ENCODE measurements around the gene ARSK.

Gene ARSK

GRCh38 chr5:95565280-95565920, 10.5 kb downstream of the ARSK start:
- CTCF ChIA-PET = interaction anchor here (0.7 to 2.6 kb wide), 5 partner anchors 11 to 99 kb away, joined by 3 to 12 read pairs (median 5); partner anchors contain the start of gene RFESD
- DNase-seq (ENCODE audit: extremely low spot score) = no peak
- no peak for TF ChIP-seq CTCF (IDR thresholded peaks at IDR 0.05; ENCODE audit: control extremely low read depth, extremely low read depth, low read depth, missing control alignments)
- POLR2A ChIA-PET = no interaction called here

- TF ChIP-seq CTCF (IDR thresholded peaks at IDR 0.05; ENCODE audit: control extremely low read depth, extremely low read depth, low read depth, missing control alignments) = no peak
- DNase-seq (ENCODE audit: extremely low spot score) = no peak
- ChIA-PET POLR2A (no interaction called here), CTCF (interaction anchor here (1.4 kb wide), 1 partner anchor 10 kb away, joined by 3 read pairs; no protein-coding TSS in a partner anchor)
Measured at GRCh38 chr5:95572016-95572415, 17.1 kb downstream of the ARSK start.

GRCh38 chr5:95581576-95581975, 26.7 kb downstream of the ARSK start:
- CTCF ChIA-PET = no interaction called here
- no peak for DNase-seq (ENCODE audit: extremely low spot score)
- TF ChIP-seq CTCF (IDR thresholded peaks at IDR 0.05; ENCODE audit: control extremely low read depth, extremely low read depth, low read depth, missing control alignments) = no peak
- POLR2A ChIA-PET = no interaction called here

GRCh38 chr5:95583992-95584391, 29.1 kb downstream of the ARSK start:
- no peak for TF ChIP-seq CTCF (IDR thresholded peaks at IDR 0.05; ENCODE audit: control extremely low read depth, extremely low read depth, low read depth, missing control alignments)
- DNase-seq (ENCODE audit: extremely low spot score) = no peak
- ChIA-PET POLR2A (no interaction called here), CTCF (interaction anchor here (1.7 kb wide), 1 partner anchor 11 kb away, joined by 3 read pairs; no protein-coding TSS in a partner anchor)

GRCh38 chr5:95590880-95591279, 36.0 kb downstream of the ARSK start:
- ChIA-PET CTCF (no interaction called here), POLR2A (no interaction called here)
- no peak for TF ChIP-seq CTCF (IDR thresholded peaks at IDR 0.05; ENCODE audit: control extremely low read depth, extremely low read depth, low read depth, missing control alignments)
- DNase-seq (ENCODE audit: extremely low spot score) = no peak

GRCh38 chr5:95591490-95591901, 36.6 kb downstream of the ARSK start:
- DNase-seq (ENCODE audit: extremely low spot score) = peak; percentile 33
- TF ChIP-seq CTCF (IDR thresholded peaks at IDR 0.05; ENCODE audit: control extremely low read depth, extremely low read depth, low read depth, missing control alignments) = no peak
- ChIA-PET POLR2A (no interaction called here), CTCF (no interaction called here)

Measured in GM10248 (cell line).